Hepatic stellate cell (primary cell): ENCODE data around the gene OR4K5.
"Not testable (repeated sequence)": the region's sequence is repeated elsewhere in the genome, so short reads cannot be mapped to it uniquely, and the experiment has no call there.

Source experiments
- DNase-seq: peaks from one replicate; pipeline ENCODE4 v3.0.0; 2011; ENCODE audit warnings: low spot score

OR4K5 gene, protein sequence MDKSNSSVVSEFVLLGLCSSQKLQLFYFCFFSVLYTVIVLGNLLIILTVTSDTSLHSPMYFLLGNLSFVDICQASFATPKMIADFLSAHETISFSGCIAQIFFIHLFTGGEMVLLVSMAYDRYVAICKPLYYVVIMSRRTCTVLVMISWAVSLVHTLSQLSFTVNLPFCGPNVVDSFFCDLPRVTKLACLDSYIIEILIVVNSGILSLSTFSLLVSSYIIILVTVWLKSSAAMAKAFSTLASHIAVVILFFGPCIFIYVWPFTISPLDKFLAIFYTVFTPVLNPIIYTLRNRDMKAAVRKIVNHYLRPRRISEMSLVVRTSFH

DNA sequence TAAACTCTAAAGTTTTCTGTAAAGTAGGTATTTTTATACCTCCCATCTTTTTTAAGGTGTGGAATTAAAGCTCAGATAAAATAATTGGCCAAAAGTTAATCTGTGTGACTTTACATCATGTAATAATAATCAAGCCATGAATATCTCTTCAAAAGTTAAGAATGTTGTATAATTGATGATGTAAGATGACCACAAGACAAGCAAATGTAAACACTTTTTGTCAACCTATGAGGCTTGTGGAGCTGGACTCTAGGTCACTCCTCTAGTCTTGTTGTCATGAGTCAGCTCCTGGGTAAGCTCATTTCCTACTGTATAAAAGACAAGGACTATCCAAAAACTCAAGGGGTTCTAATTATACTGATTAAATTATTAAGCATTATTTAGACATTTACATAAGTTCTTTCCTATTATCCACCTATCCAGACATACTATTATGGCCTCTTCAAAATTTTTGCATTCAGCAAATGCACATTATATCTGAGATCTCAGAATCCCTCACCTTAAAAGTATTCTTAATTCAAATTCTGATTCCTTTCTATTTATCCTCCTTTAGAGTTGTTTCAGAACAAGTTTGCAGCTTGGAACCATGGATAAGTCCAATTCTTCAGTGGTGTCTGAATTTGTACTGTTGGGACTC, at the start of gene OR4K5:
Gene OR4K5 (plus strand): TSS at position 587 of the 637 bp plus-strand sequence. CDS start 0 bp downstream, at position 587.
- no peak for DNase-seq

DNA sequence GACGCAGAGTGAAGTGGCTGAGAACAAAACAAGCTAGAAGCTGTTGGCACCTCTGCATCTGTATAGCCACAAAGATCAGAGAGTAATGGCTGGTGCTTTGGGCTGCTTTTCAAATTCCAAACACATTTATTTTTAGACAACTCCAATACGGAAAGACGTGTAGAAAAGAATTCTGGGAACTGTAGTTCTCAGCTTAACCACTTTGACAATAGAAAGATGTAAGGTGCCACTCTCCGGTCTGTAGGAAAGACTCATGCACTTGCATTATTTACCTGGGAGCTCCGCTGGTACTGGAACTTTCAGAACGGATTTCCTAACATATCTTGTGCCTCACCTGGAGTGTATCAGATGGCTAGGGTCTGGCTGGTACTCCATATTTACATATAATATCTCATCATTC, 47.2 kb upstream of the OR4K5 start:
- DNase-seq = no peak

DNA sequence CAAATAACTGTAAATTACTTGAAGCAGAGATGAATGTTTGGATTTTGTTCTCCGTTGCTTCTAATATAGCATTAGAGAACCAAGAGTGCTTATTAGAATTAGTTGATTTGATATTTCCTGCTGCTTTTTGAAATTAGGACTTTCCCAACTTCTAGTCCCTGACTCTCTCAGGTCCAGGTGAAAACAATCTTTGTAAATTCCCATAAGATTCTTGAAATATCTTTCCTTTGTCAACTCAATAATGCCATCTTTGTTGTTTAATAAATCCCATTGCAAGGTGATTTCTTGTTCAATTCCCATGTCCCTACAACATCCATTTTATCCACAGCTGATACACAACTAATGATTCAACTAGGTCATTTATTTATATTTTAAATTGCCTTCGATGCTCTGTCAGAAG, 45.6 kb upstream of the OR4K5 start, which contains the start of gene OR4K2:
Gene OR4K2 (plus strand): TSS at position 301 of the 400 bp plus-strand sequence. CDS start 1,126 bp downstream, outside the sequence.
- DNase-seq = no peak

DNA sequence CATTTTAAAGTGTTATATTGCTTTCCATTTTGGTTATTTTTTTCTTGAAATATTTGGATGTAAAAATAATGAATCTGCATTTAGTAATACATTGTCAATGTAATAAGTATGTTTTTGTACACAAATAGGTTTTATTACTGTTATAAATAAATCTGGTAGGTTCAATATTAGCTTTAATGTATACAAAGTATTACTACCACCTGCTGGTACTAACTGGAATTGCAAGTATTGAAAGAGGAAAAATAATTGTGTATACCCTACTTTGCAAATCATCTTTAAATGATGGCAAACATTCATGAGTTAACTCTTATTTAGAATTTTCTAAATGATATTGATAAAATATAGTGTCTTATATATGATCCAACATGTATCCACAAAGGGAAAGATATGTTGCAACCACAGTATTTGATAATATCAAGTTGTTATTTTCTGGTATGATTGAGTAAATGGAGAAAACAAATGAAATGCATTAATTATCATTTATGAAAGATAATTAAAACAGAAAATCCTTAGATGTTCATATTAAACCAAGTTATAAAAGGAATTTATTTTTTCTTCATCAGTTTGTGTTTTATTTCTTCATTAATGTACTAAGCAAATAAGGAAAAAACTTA, 42.3 kb upstream of the OR4K5 start:
- DNase-seq = no peak

DNA sequence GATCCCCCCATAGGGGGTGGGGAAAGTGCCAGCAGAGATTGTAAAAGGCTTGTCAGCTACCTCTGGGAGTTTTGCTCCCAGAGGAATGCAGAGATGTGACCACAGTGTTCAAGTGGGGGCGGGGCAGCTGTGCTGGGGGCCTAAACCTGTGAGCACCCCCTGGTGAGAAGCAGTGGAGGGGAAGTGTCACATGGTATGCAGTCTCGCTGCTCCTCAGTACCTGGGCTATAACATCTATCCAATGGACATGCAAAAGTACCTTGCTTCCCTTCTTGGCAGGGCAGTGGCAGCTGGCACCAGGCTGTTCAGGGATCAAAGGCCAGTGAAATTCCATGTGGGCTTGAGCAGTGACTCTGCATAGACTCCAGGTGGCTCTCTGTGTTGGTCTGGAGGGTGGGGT, 25.1 kb upstream of the OR4K5 start:
- no peak for DNase-seq

DNA sequence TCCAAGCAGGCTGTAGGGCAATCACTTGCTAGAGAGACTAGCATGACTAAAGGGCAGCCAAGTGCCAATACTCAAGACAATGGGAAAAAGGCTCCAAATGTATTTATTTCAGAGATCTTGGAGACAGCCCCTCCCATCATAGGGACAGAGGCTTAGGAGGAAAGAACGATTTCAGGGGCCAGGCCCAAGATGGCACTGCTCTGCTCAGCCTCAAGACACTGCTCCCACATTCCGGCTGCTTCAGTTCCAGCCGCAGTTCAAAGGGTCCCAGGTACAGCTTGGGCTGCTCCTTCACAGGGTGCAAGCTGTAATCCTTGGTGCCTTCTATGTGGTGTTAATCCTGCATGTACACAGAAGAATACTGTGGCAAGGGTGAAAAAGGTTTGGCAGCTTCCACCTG, 19.4 kb upstream of the OR4K5 start:
- DNase-seq = no peak

DNA sequence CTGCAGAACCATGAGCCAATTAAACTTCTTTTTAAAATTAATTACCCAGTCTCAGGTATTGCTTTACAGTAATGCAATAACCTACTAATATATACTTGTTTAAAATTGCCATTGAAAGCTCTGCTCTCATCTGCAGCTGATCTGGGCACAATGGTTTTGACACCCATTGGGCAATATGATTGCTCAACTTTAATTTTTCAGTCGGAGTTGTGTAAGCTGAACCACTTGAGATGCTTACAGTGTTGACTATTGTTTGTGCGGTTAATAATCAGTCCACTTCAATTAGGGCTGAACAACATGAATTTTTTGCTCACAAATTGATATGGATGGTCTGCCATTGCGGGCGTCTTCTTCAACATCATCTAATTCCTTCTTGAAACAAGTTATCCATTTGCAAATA, 18.0 kb upstream of the OR4K5 start:
- no peak for DNase-seq

DNA sequence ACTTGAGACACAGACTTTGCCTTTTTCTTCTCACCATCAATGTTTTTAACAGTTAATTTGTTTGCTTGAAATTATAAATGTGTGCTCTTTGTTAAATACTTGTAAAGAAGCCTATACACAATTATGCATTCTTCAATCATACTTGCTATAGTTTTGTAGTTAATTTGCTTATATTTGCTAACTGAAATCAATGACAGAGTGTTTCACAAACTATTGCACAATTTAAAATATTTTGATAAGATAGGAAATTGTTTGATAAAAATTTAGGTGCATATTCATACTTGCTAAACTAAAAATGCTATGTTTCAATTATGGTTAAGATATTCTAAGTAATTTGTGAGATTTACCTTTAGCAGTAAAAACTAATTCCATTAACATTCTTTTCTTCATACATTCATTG, 13.7 kb upstream of the OR4K5 start:
- no peak for DNase-seq

DNA sequence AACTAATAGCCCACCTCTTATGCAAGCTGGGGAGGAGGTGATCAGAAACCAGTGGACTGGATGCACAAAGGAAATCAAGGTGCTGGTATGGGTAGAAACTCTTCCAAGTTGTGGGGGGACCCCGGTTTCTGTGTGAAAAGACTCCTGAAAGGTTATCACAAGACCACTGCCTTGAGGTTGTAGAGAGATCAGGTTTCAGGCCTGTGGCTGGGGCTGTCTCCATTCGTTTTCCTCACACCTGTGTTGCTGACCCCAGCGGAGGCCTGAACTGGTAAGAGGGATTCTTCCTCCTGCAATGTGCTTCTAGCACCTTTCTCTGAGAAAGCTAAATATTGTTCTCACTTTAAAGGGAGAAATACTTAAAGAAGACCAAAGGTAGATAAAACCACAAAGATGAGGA, 9.3 kb upstream of the OR4K5 start:
- DNase-seq = no peak

DNA sequence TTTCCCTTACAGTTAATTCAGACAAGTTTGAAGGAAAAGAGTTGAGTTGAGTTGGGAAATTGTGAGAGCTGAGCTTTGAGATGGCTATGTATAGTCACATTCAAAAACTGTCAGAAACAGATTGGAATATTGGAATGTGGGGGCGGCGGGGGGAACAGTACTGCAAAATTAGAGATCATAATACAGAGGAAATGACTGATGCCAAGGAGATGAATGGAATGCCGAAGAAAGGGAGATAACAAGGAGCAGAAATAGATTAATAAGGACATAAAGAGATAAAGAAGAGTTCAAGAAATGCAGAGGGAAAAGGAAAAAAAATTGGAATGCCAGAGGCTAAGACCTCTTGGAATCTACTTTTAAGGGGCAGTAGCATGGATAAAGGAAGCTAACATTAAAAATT, 3.2 kb upstream of the OR4K5 start:
- no peak for DNase-seq

DNA sequence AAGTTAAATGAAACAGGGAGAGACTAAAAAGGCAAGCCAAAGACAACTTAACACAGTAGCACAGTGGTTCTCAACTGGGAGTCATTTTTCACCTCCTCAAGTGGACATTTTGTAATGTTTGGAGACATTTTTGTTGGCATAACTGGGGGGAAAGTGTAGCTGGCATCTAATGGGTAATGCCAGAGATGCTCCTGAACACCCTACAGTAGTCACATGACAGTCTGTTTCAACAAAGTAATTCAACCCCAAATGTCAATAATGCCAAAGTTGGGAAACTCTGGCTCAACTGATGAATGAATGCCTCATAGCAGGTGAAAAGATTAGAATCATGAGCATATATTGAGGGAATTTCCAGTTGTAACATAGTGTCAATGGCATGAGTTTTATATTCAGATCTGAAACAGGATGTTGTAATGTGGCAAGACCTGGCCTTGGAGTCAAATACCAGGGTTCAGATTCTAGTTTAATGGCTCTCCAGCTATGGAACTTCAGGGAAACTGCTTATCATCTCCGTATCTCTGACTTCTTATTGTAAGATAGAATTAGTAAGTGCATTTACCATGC, 2.4 kb upstream of the OR4K5 start:
- no peak for DNase-seq

DNA sequence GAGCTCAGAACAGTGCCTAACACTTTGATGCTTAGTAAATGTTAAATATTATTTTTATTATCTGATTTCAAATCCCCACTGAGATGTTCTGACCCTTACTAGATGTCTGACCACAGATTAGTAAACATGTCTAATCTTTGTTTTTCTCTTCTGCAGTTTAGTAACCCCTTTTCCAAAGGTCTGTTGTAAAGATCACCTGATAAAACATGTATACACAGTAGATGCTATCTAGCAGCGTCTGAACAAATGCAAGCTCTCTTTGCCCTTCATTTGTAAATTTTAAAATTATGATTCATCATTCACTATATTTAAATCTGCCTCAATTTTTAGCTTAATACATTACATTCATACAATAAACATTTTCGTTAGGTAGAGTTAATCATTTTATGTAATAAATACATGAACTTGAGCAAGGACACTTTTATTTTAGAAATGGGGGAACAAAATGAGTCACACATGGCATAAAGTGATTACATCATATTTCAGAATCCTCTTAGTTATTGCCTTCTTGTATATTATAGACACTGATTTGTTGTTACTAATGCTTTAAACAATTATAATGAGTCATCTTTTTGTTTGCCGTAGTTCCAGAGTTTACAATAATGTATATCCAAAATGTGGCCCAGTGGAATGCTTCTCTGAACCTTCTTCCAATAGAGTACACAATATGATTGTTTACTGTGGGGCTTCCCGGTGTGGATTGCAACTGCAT, 1.7 kb upstream of the OR4K5 start:
- DNase-seq = no peak

DNA sequence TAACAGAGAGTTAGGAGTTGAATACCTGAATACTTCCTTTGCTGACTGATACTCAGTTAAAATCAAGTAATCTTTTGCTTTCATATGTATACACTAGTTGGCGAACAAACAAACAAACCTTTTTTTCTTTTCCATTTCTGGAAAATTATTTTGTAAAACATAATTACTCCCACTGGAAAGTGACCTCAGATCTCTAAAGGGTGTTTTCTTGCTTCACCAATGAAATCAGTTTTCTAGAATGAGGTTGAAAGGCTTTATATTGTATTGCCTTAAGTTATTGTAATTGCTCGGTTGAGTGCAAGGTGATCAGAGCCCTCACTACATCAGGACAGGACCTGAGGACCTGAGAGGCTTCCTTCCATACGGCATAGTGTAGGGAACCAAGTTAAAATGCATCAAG, 10.2 kb downstream of the OR4K5 start, which contains the start of gene OR4K1:
Gene OR4K1 (plus strand): TSS at position 301 of the 400 bp plus-strand sequence. CDS start 4,750 bp downstream, outside the sequence.
- DNase-seq = no peak

DNA sequence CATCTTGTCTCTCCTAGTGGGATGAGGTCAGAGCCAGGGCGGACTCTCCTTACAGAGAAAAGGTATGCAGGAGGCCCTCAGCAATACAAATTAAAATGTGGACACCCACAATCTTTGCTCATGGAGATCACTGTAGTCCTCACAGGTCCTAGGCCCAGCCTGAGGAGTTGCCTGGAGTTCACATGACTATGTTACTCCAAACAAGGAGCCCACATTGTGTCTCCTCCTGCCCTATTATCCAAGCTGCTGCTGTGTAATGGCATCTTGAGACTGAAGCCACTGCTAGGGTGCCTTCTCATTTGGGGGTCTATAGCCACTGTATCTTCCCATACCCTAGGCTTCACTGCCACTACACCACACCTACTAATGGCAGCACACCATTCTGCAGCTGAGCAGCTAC, 21.3 kb downstream of the OR4K5 start:
- DNase-seq = no peak

DNA sequence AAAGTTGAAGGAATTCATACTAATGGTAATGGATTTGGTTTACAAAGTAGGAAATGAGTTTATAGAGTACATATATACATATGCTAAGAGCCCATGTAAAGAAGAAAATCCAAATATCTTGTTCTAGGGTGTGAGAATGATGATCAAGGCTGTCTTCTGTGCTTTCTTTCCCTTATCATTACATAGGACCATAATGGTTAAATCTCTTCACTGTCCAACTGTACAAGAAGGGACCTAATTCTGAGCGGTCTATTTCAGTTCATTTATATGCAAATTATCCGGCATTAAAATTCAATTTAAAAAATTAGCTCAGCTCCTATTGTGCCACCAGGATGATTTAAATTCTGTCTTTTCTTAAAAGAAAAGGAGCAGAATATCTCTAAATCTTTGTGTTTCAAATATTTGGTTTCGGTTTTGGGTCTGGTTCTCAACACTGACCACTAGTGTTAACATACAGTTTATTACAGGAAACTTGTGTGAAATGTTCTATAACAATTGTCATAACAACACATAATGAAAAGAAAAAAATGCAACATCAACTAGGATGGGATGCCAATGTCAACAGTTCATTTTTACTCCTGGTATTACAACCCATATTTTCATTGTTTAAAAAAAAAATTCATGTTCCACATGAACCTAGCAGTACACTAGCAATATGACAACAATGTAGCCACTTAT, 27.1 kb downstream of the OR4K5 start:
- DNase-seq = no peak

DNA sequence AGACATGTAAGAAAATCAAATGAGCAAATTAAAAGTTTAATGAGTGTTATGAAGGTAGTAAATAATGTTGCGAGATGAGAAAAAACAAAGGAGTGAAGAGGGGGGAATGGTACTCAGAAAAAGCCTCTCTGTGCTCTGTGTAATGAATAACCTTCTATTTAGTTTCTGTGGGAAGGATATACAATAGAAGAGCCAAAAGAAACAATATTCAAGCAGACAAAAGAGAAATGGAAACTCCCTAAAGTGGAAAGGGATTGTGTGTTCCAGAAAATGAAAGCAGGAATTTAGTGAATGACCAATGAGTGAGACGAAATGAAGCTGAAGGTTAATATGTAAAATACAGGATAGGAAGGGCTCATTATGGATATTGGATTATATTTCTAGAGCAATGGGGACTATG, 28.8 kb downstream of the OR4K5 start:
- no peak for DNase-seq

DNA sequence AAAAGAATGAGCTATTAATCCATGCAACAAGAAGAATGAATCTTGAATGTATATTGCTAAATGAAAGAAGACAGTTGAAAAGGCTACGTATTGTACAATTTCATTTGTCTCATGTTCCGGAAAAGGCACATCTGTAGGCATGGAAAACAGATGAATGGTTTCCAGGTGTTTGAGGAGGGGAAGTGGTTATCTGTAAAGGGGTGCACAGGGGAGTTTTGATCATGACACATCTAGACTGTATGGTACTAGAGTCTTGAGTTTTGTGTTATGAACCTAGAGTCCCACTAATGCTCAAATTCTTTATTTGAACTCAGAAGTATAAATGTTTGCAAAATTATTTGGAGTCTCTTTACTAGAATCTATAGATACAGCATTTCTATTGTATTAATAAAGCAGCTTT, 49.3 kb downstream of the OR4K5 start:
- not testable (repeated sequence) for DNase-seq
